Ishikawa (cell line): ENCODE measurements around the gene TRRAP.

Source experiments
- CEBPB ChIP-seq: IDR thresholded peaks from 2 replicates; pipeline ENCODE4 v1.6.1; 2012
- CREB1 ChIP-seq: IDR thresholded peaks from 2 replicates; pipeline ENCODE4 v1.6.1; 2012; ENCODE audit warnings: low read depth
- EGR1 ChIP-seq: IDR thresholded peaks from 2 replicates; pipeline ENCODE4 v1.6.1; 2012
- EP300 ChIP-seq: IDR thresholded peaks from 2 replicates; pipeline ENCODE4 v1.6.1; 2012; ENCODE audit warnings: borderline replicate concordance
- FOXM1 ChIP-seq: IDR thresholded peaks from 2 replicates; pipeline ENCODE4 v1.6.1; 2012; ENCODE audit warnings: low read depth, borderline replicate concordance
- MAX ChIP-seq: IDR thresholded peaks from 2 replicates; pipeline ENCODE4 v1.6.1; 2012
- NFIC ChIP-seq: IDR thresholded peaks from 2 replicates; pipeline ENCODE4 v1.6.1; 2012
- RAD21 ChIP-seq: IDR thresholded peaks from 2 replicates; pipeline ENCODE4 v1.6.1; 2012; ENCODE audit warnings: low read depth
- TAF1 ChIP-seq: IDR thresholded peaks from 2 replicates; pipeline ENCODE4 v1.6.1; 2012; ENCODE audit warnings: low read depth, mild to moderate bottlenecking
- TCF12 ChIP-seq: IDR thresholded peaks from 2 replicates; pipeline ENCODE4 v1.6.1; 2012; ENCODE audit warnings: low read depth
- TEAD4 ChIP-seq: IDR thresholded peaks from 2 replicates; pipeline ENCODE4 v1.6.1; 2012
- USF1 ChIP-seq: IDR thresholded peaks from 2 replicates; pipeline ENCODE4 v1.6.1; 2012
- YY1 ChIP-seq: IDR thresholded peaks from 2 replicates; pipeline ENCODE4 v1.6.1; 2012; ENCODE audit warnings: low read depth
- ZBTB7A ChIP-seq: IDR thresholded peaks from 2 replicates; pipeline ENCODE4 v1.6.1; 2012; ENCODE audit warnings: low read depth
- TF ChIP-seq, protein P1 (sequence below): IDR thresholded peaks from 2 replicates; pipeline ENCODE4 v1.6.1; 2012; ENCODE audit warnings: low read depth, mild to moderate bottlenecking

TRRAP gene

DNA sequence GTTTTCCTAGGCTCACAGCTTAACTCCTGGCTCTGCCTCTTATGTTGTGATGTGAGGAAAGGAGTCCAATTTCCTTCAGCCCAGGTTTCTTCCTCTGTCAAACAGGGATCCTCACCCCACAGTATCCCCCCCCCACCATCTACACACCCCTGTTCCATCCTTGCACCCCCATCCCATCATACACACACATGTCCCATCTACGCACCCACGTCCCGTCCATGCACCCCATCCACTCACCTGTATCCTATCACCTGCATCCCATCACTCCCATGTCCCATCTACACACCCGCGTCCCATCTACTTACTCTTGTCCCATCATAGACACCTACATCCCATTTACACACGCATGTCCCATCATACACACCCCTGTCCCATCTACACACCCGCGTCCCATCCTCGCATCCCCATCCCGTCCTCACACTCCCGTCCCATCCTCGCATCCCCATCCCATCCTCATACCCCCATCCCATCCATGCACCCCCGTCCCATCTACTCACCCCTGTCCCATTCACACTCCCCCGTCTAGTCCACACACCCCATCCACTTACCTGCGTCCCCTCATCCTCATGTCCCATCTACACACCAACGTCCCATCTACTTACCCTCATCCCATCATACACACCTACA is 117.3 kb downstream of the TRRAP start:
- TF ChIP-seq EP300, result no peak
- no peak for TF ChIP-seq CREB1
- TF ChIP-seq MAX, result no peak
- no peak for TF ChIP-seq NFIC
- TF ChIP-seq, protein P1, sequence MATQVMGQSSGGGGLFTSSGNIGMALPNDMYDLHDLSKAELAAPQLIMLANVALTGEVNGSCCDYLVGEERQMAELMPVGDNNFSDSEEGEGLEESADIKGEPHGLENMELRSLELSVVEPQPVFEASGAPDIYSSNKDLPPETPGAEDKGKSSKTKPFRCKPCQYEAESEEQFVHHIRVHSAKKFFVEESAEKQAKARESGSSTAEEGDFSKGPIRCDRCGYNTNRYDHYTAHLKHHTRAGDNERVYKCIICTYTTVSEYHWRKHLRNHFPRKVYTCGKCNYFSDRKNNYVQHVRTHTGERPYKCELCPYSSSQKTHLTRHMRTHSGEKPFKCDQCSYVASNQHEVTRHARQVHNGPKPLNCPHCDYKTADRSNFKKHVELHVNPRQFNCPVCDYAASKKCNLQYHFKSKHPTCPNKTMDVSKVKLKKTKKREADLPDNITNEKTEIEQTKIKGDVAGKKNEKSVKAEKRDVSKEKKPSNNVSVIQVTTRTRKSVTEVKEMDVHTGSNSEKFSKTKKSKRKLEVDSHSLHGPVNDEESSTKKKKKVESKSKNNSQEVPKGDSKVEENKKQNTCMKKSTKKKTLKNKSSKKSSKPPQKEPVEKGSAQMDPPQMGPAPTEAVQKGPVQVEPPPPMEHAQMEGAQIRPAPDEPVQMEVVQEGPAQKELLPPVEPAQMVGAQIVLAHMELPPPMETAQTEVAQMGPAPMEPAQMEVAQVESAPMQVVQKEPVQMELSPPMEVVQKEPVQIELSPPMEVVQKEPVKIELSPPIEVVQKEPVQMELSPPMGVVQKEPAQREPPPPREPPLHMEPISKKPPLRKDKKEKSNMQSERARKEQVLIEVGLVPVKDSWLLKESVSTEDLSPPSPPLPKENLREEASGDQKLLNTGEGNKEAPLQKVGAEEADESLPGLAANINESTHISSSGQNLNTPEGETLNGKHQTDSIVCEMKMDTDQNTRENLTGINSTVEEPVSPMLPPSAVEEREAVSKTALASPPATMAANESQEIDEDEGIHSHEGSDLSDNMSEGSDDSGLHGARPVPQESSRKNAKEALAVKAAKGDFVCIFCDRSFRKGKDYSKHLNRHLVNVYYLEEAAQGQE, result no peak
- no peak for TF ChIP-seq RAD21
- no peak for TF ChIP-seq CEBPB
- no peak for TF ChIP-seq USF1
- no peak for TF ChIP-seq YY1
- no peak for TF ChIP-seq EGR1
- no peak for TF ChIP-seq ZBTB7A
- TF ChIP-seq FOXM1, result no peak

DNA sequence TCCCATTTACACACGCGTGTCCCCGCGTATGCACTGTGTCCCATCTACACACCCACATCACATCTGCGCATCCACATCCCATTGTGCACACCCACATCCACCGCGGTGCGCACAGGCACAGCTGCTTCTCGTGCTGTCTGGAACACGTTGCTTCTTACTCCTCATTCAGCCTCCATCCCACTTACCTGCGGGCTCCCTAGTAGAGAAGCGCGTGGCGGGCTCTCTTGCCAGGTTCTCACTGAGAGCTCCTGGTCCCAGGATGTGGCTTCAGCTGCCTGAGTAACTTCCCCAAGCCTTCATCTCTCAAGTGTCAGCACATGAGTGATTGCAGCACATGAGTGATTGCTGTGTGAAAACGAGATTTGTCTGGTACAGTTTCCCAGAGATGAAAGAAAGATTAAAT is 117.8 kb downstream of the TRRAP start:
- TF ChIP-seq, protein P1, result no peak
- TF ChIP-seq USF1 (no peak), EP300 (no peak), TAF1 (no peak), TEAD4 (no peak), CREB1 (no peak), MAX (no peak), NFIC (no peak), TCF12 (no peak), ZBTB7A (no peak), FOXM1 (no peak), EGR1 (no peak), YY1 (no peak), CEBPB (no peak), RAD21 (no peak)

DNA sequence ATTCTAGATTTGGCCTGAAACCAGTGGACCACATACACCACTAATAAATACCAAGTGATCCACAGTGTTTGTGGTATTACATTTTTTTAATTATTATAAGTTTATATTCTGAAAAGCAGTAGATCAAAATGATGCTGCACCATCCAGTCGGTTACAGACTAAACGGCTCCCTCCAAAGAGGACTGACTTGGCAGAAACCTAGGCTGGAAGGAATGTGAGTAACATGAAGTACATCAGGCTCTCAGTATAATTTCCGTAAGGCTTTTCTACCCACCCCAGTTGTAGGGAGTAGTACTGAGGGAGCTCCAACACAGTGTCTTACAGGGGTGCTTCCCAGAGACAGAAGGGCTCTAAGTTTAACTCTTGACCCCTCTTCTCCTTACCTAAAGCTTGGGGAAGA is 119.5 kb downstream of the TRRAP start:
- no peak for TF ChIP-seq FOXM1
- TF ChIP-seq EGR1, result no peak
- no peak for TF ChIP-seq TAF1
- no peak for TF ChIP-seq MAX
- no peak for TF ChIP-seq EP300
- TF ChIP-seq CREB1, result no peak
- TF ChIP-seq, protein P1, result no peak
- TF ChIP-seq USF1, result no peak
- TF ChIP-seq CEBPB, result no peak
- TF ChIP-seq TCF12, result no peak
- TF ChIP-seq RAD21, result no peak
- no peak for TF ChIP-seq TEAD4
- TF ChIP-seq NFIC, result no peak
- no peak for TF ChIP-seq ZBTB7A
- no peak for TF ChIP-seq YY1
